H9 (cell line): ENCODE measurements around the gene QRICH2. TPM values are rescaled to one million over a fixed set of nuclear protein-coding genes. Genes with fewer than 3 reads are reported as not detected.

Experiments used
- DNase-seq: peaks from one replicate; pipeline ENCODE4 v3.0.0-alpha.2; 2017
- H2AFZ ChIP-seq: one replicate; pipeline ENCODE4 v1.6.1; 2013; ENCODE audit warnings: mild to moderate bottlenecking, low read length, control low read depth, moderate library complexity
- H2AK5ac ChIP-seq: 2 replicates; pipeline ENCODE4 v1.6.1; 2013; ENCODE audit warnings: low read length, control low read depth, mixed read lengths; ENCODE audit not compliant: insufficient read length
- H2BK120ac ChIP-seq: one replicate; pipeline ENCODE4 v1.6.1; 2013; ENCODE audit warnings: low read depth, mild to moderate bottlenecking, low read length, control low read depth, inconsistent platforms; ENCODE audit not compliant: poor library complexity, severe bottlenecking
- H2BK12ac ChIP-seq: 2 replicates; pipeline ENCODE4 v1.6.1; 2013; ENCODE audit warnings: low read length, control low read depth, mixed read lengths, low read depth; ENCODE audit not compliant: insufficient read length
- H2BK15ac ChIP-seq: 2 replicates; pipeline ENCODE4 v1.6.1; 2013; ENCODE audit warnings: low read depth, low read length, control low read depth
- H2BK20ac ChIP-seq: one replicate; pipeline ENCODE4 v1.6.1; 2013; ENCODE audit warnings: low read depth, mild to moderate bottlenecking, low read length, control low read depth, inconsistent platforms; ENCODE audit not compliant: poor library complexity, severe bottlenecking
- H2BK5ac ChIP-seq: 2 replicates; pipeline ENCODE4 v1.6.1; 2013; ENCODE audit warnings: low read length, control low read depth, mixed read lengths; ENCODE audit not compliant: insufficient read length
- H3K14ac ChIP-seq: 2 replicates; pipeline ENCODE4 v1.6.1; 2013; ENCODE audit warnings: low read length, control low read depth; ENCODE audit not compliant: insufficient read depth
- H3K18ac ChIP-seq: 2 replicates; pipeline ENCODE4 v1.6.1; 2013; ENCODE audit warnings: low read depth, mild to moderate bottlenecking, mixed read lengths, low read length, control low read depth; ENCODE audit not compliant: insufficient read length
- H3K23ac ChIP-seq: 2 replicates; pipeline ENCODE4 v1.6.1; 2013; ENCODE audit warnings: low read length, control low read depth, mixed read lengths, low read depth; ENCODE audit not compliant: insufficient read length
- H3K23me2 ChIP-seq: 2 replicates; pipeline ENCODE4 v1.6.1; 2013; ENCODE audit warnings: low read depth, mild to moderate bottlenecking, mixed read lengths, low read length, control low read depth; ENCODE audit not compliant: insufficient read length, poor library complexity, severe bottlenecking
- H3K27ac ChIP-seq: 2 replicates; pipeline ENCODE4 v1.5.1; 2013; ENCODE audit warnings: low read length, control low read depth, mixed read lengths, low read depth; ENCODE audit not compliant: insufficient read length
- H3K27me3 ChIP-seq: 2 replicates; pipeline ENCODE4 v1.6.1; 2013; ENCODE audit warnings: low read length, control low read depth, inconsistent platforms; ENCODE audit not compliant: insufficient read depth
- H3K4ac ChIP-seq: 2 replicates; pipeline ENCODE4 v1.6.1; 2013; ENCODE audit warnings: low read depth, mild to moderate bottlenecking, control low read depth, inconsistent platforms, low read length, moderate library complexity
- H3K4me1 ChIP-seq: 2 replicates; pipeline ENCODE4 v1.6.1; 2013; ENCODE audit warnings: low read length, control low read depth, inconsistent platforms; ENCODE audit not compliant: insufficient read depth
- H3K4me2 ChIP-seq: 2 replicates; pipeline ENCODE4 v1.6.1; 2013; ENCODE audit warnings: low read length, control low read depth, mixed read lengths; ENCODE audit not compliant: insufficient read length, insufficient read depth
- H3K56ac ChIP-seq: 2 replicates; pipeline ENCODE4 v1.6.1; 2013; ENCODE audit warnings: low read depth, mild to moderate bottlenecking, mixed read lengths, low read length, control low read depth; ENCODE audit not compliant: insufficient read length
- H3K79me1 ChIP-seq: 2 replicates; pipeline ENCODE4 v1.6.1; 2013; ENCODE audit warnings: low read depth, mild to moderate bottlenecking, moderate library complexity, low read length, control low read depth, inconsistent platforms; ENCODE audit not compliant: insufficient read depth, poor library complexity, severe bottlenecking
- H3K79me2 ChIP-seq: 2 replicates; pipeline ENCODE4 v1.6.1; 2013; ENCODE audit warnings: low read length, control low read depth, inconsistent platforms; ENCODE audit not compliant: insufficient read depth
- H3K9ac ChIP-seq: 2 replicates; pipeline ENCODE4 v1.6.1; 2013; ENCODE audit warnings: low read length, control low read depth, mixed read lengths; ENCODE audit not compliant: insufficient read length; ENCODE audit errors: extremely low read depth
- H3K9me3 ChIP-seq: one replicate; pipeline ENCODE4 v1.6.1; 2013; ENCODE audit warnings: low read depth, low read length, inconsistent platforms; ENCODE audit not compliant: control insufficient read depth
- H3T11ph ChIP-seq: one replicate; pipeline ENCODE4 v1.6.1; 2013; ENCODE audit warnings: mild to moderate bottlenecking, low read length, control low read depth, inconsistent platforms
- H4K20me1 ChIP-seq: one replicate; pipeline ENCODE4 v1.6.1; 2013; ENCODE audit not compliant: control insufficient read depth, insufficient read length, insufficient read depth
- H4K5ac ChIP-seq: 2 replicates; pipeline ENCODE4 v1.6.1; 2013; ENCODE audit warnings: low read depth, mild to moderate bottlenecking, mixed read lengths, low read length, control low read depth; ENCODE audit not compliant: insufficient read length
- H4K8ac ChIP-seq: replicated peaks from 2 replicates; pipeline ENCODE4 v1.6.1; 2013; ENCODE audit warnings: low read length, control low read depth, mixed read lengths, low read depth; ENCODE audit not compliant: insufficient read length
- H4K91ac ChIP-seq: 2 replicates; pipeline ENCODE4 v1.6.1; 2013; ENCODE audit warnings: low read depth, mild to moderate bottlenecking, moderate library complexity, mixed read lengths, low read length, control low read depth; ENCODE audit not compliant: insufficient read length
- H3K27ac Mint-ChIP-seq, 3 experiments: 2 replicates in 2 of 3; 3 replicates in 1 of 3; pipeline ENCODE4 v1.8.0; 2020 to 2021; ENCODE audit warnings: mixed read lengths in 3 of 3, mild to moderate bottlenecking in 1 of 3, moderate library complexity in 1 of 3
- H3K27me3 Mint-ChIP-seq: 2 replicates; pipeline ENCODE4 v1.8.0; 2021; ENCODE audit warnings: low read depth, mild to moderate bottlenecking, moderate library complexity, mixed read lengths
- H3K36me3 Mint-ChIP-seq, 3 experiments: 2 replicates in 2 of 3; 3 replicates in 1 of 3; pipeline ENCODE4 v1.8.0; 2020 to 2021; ENCODE audit warnings: low read depth in 3 of 3, mixed read lengths in 3 of 3; ENCODE audit not compliant: insufficient read depth in 1 of 3
- H3K4me1 Mint-ChIP-seq, 2 experiments: 2 replicates each; pipeline ENCODE4 v1.8.0; 2020; ENCODE audit warnings: mixed read lengths in 2 of 2
- H3K4me3 Mint-ChIP-seq, 2 experiments: 2 replicates in 1 of 2; 3 replicates in 1 of 2; pipeline ENCODE4 v1.8.0; 2020 to 2021; ENCODE audit warnings: mild to moderate bottlenecking in 2 of 2, mixed read lengths in 2 of 2, moderate library complexity in 1 of 2
- H3K9me3 Mint-ChIP-seq, 2 experiments: 2 replicates in 1 of 2; 3 replicates in 1 of 2; pipeline ENCODE4 v1.8.0; 2020; ENCODE audit warnings: mild to moderate bottlenecking in 2 of 2, mixed read lengths in 2 of 2, moderate library complexity in 1 of 2
- WGBS: extraction: QIAGEN DNeasy Blood & Tissue Kit; methylation state at CpG from one replicate; pipeline ENCODE4 v1.1.7; 2013; ENCODE audit warnings: missing lambda C conversion rate, low lambda C conversion rate, mixed read lengths; ENCODE audit not compliant: insufficient read length; ENCODE audit errors: extremely low coverage; 5-methylcytosine and 5-hydroxymethylcytosine counted together
- total RNA-seq: library from RNA; stranded (reverse); gene quantifications from 2 replicates; pipeline ENCODE4 v1.2.1, GENCODE V29; 2021
- TF ChIP-seq, protein P1 (sequence below): fragments of 200-600 bp; sonication (generic); conservative IDR thresholded peaks from 3 replicates; pipeline ENCODE4 v1.8.0; 2021; ENCODE audit warnings: antibody characterized with exemption, mild to moderate bottlenecking

QRICH2 gene
- total RNA-seq, 1 experiment from 2014 or later: 3.2 TPM

DNA sequence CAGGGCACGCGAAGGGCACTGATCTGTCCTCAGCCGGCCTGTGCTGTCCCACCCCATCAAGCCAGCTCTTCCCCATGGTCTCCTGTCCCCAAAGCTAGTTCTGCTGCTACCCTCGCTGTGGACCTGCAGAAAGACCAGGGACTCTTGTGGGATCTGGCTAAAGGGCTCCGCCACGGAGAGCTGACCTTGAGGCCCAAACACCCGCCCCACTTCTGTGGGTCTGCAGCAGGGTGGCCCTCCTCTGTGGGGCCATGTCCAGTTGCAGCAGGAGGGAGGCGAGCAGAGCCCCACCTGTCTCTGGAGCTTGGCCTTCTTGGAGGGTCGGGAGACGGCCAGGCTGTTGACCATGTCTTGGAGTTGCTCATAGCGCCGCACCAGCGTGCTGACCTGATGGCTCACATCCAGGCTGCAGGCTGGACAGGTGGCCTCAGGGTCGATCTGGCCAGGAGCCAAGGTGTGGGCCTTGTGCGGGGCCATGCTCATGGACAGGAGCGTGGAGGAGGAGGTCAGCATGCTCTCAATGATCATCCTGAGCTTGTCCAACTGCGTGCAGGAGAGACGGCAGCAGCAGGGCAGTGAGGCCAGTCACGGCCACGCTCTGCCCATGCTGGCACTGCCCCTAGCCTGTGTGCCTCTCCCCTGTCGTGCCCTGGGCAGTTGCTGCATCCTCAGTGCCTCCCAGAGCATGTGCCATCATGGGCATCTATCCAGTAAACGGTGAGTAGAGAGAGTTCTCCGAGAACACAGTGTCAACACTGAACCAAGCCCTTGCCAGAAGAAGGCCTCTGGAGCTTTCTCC lies 26.3 kb downstream of the QRICH2 start:
- Histone ChIP-seq H3K56ac (no peak overlapping the region), H2BK15ac (no peak overlapping the region), H3K79me1 (no peaks in the 10 kb centered on the region), H4K8ac (no peak overlapping the region), H3K79me2 (no peaks in the 10 kb centered on the region), H4K20me1 (no peaks in the 10 kb centered on the region), H2AK5ac (no peak overlapping the region), H3K27me3 (no peaks in the 10 kb centered on the region), H3T11ph (no peak overlapping the region), H2BK20ac (no peak overlapping the region), H2BK120ac (no peak overlapping the region), H3K9ac (no peak overlapping the region), H3K4me2 (no peak overlapping the region), H3K18ac (no peak overlapping the region), H3K23ac (no peak overlapping the region), H2BK5ac (no peak overlapping the region), H3K9me3 (no peaks in the 10 kb centered on the region), H3K4ac (no peak overlapping the region), H3K4me1 (no peaks in the 10 kb centered on the region), H3K14ac (no peak overlapping the region), H3K27ac (no peak overlapping the region), H3K23me2 (no peaks in the 10 kb centered on the region), H4K91ac (no peak overlapping the region), H4K5ac (no peak overlapping the region), H2BK12ac (no peak overlapping the region), H2AFZ (no peak overlapping the region)
- Mint-ChIP-seq H3K4me1 (peaks cover 4 to 11% of the 10 kb centered on the region in 2 experiments), H3K4me3 (no peak overlapping the region), H3K27ac (no peak overlapping the region), H3K9me3 (no peaks in the 10 kb centered on the region), H3K27me3 (no peaks in the 10 kb centered on the region), H3K36me3 (no peaks in the 10 kb centered on the region)
- TF ChIP-seq, protein P1, sequence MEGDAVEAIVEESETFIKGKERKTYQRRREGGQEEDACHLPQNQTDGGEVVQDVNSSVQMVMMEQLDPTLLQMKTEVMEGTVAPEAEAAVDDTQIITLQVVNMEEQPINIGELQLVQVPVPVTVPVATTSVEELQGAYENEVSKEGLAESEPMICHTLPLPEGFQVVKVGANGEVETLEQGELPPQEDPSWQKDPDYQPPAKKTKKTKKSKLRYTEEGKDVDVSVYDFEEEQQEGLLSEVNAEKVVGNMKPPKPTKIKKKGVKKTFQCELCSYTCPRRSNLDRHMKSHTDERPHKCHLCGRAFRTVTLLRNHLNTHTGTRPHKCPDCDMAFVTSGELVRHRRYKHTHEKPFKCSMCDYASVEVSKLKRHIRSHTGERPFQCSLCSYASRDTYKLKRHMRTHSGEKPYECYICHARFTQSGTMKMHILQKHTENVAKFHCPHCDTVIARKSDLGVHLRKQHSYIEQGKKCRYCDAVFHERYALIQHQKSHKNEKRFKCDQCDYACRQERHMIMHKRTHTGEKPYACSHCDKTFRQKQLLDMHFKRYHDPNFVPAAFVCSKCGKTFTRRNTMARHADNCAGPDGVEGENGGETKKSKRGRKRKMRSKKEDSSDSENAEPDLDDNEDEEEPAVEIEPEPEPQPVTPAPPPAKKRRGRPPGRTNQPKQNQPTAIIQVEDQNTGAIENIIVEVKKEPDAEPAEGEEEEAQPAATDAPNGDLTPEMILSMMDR: no peak
- DNase-seq: no peak
- whole genome bisulfite sequencing: no CpG with 5 or more reads among the region's 23 CpGs
